Measurements from ENCODE around the gene RPS15. TPM values are rescaled to one million over a fixed set of nuclear protein-coding genes. Genes with fewer than 3 reads are reported as not detected.

The RPS15 gene
- total and polyA plus RNA-seq, 9 of the 15 experiments (the other 6 are each of a cell fraction or from before 2014, with no cell fraction given), result 605 to 2,791 (median 957) TPM

DNA sequence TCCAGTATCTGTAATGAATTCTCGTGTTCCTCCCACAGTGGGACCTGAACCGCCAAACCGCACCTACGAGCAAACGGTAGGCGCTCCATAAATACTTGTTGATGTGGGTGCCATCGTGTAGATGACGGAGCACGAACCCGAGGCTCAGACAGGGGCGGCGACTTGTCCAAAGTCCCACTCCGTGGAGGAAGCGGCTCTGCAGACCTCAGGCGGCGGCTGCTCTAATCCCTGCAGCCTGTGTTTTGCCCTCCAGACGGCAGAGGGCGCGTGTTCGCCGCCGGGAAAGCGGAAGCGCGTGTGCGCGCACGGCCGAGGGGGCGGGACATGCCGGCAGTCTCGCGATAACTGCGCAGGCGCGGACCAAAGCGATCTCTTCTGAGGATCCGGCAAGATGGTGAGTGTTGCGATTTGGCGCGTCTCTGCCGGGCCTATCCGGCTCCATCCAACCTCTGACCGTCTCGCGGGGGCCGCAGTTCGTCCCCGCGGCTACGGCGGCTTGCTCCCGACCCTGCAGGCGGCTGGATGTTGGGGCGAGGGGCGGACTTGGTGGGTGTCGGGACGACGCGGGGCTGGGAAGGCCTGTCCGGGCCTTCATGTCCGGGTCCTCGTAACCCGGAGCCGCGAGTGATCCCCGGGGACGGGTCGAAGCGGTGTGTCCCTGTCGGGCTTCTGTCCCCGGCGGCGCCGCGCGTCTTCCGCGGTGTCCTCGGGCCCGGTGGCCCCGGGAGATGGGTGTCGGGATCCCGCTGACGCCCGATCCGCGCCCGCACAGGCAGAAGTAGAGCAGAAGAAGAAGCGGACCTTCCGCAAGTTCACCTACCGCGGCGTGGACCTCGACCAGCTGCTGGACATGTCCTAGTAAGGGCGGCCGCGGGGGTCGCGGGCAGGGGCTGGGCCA, at the start of gene RPS15 (continued):
- TF ChIP-seq, protein P1, sequence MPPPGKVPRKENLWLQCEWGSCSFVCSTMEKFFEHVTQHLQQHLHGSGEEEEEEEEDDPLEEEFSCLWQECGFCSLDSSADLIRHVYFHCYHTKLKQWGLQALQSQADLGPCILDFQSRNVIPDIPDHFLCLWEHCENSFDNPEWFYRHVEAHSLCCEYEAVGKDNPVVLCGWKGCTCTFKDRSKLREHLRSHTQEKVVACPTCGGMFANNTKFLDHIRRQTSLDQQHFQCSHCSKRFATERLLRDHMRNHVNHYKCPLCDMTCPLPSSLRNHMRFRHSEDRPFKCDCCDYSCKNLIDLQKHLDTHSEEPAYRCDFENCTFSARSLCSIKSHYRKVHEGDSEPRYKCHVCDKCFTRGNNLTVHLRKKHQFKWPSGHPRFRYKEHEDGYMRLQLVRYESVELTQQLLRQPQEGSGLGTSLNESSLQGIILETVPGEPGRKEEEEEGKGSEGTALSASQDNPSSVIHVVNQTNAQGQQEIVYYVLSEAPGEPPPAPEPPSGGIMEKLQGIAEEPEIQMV (tag; conservative IDR thresholded peaks at IDR 0.05; ENCODE audit: low read depth), result peak; percentile 80
- peak; percentile 85 for TF ChIP-seq CBX1 (IDR thresholded peaks at IDR 0.05; ENCODE audit: low read depth)
- TF ChIP-seq, protein P2, sequence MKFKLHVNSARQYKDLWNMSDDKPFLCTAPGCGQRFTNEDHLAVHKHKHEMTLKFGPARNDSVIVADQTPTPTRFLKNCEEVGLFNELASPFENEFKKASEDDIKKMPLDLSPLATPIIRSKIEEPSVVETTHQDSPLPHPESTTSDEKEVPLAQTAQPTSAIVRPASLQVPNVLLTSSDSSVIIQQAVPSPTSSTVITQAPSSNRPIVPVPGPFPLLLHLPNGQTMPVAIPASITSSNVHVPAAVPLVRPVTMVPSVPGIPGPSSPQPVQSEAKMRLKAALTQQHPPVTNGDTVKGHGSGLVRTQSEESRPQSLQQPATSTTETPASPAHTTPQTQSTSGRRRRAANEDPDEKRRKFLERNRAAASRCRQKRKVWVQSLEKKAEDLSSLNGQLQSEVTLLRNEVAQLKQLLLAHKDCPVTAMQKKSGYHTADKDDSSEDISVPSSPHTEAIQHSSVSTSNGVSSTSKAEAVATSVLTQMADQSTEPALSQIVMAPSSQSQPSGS (CRISPR knock-in tag; IDR thresholded peaks at IDR 0.05), result no peak
- no peak for TF ChIP-seq SMARCC2 (IDR thresholded peaks at IDR 0.05; ENCODE audit: low read depth)
- TF ChIP-seq XRCC4 (IDR thresholded peaks at IDR 0.05; ENCODE audit: extremely low read depth, insufficient read depth, insufficient read length), result no peak
- TF ChIP-seq MED1 (CRISPR knock-in tag; IDR thresholded peaks at IDR 0.05; ENCODE audit: borderline replicate concordance), result no peak
- TF ChIP-seq, protein P3, sequence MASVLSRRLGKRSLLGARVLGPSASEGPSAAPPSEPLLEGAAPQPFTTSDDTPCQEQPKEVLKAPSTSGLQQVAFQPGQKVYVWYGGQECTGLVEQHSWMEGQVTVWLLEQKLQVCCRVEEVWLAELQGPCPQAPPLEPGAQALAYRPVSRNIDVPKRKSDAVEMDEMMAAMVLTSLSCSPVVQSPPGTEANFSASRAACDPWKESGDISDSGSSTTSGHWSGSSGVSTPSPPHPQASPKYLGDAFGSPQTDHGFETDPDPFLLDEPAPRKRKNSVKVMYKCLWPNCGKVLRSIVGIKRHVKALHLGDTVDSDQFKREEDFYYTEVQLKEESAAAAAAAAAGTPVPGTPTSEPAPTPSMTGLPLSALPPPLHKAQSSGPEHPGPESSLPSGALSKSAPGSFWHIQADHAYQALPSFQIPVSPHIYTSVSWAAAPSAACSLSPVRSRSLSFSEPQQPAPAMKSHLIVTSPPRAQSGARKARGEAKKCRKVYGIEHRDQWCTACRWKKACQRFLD (CRISPR knock-in tag; IDR thresholded peaks at IDR 0.05), result no peak
- TF ChIP-seq PRPF4 (IDR thresholded peaks at IDR 0.05; ENCODE audit: insufficient read depth, low read depth, low read length, poor library complexity, severe bottlenecking), result peak; percentile 85
- peak; percentile 79; the same call in 1 of the 2 replicates for TF ChIP-seq RNF2 (IDR thresholded peaks at IDR 0.05)
- 0 out of 2 replicates have a peak, but pooled peaks have one; percentile 42 for TF ChIP-seq ZNF165 (CRISPR knock-in tag; IDR thresholded peaks at IDR 0.05; ENCODE audit: borderline replicate concordance)
- no peak for TF ChIP-seq ZNF764 (CRISPR knock-in tag; IDR thresholded peaks at IDR 0.05; ENCODE audit: low read depth)
- TF ChIP-seq ZNF121 (CRISPR knock-in tag; conservative IDR thresholded peaks at IDR 0.05), result no peak
- peak; percentile 91 for TF ChIP-seq RB1 (IDR thresholded peaks at IDR 0.05; ENCODE audit: low read depth)
- no peak for TF ChIP-seq COPS2 (conservative IDR thresholded peaks at IDR 0.05)
- TF ChIP-seq, protein P4, sequence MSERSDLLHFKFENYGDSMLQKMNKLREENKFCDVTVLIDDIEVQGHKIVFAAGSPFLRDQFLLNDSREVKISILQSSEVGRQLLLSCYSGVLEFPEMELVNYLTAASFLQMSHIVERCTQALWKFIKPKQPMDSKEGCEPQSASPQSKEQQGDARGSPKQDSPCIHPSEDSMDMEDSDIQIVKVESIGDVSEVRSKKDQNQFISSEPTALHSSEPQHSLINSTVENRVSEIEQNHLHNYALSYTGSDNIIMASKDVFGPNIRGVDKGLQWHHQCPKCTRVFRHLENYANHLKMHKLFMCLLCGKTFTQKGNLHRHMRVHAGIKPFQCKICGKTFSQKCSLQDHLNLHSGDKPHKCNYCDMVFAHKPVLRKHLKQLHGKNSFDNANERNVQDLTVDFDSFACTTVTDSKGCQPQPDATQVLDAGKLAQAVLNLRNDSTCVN (CRISPR knock-in tag; IDR thresholded peaks at IDR 0.05), result peak; percentile 55; the same call in 1 of the 2 replicates
- no peak for TF ChIP-seq ZNF232 (CRISPR knock-in tag; IDR thresholded peaks at IDR 0.05)
- TF ChIP-seq RBM17 (IDR thresholded peaks at IDR 0.05; ENCODE audit: borderline replicate concordance, low read depth, low read length), result no peak
- peak; percentile 92 for TF ChIP-seq MBD2 (IDR thresholded peaks at IDR 0.05; ENCODE audit: borderline replicate concordance, low read depth)
- peak; percentile 95 for TF ChIP-seq MYC (IDR thresholded peaks at IDR 0.05; ENCODE audit: low read depth, low read length)
- peak; percentile 97; the same call in 1 of the 2 replicates for TF ChIP-seq MYC (CRISPR knock-in tag; IDR thresholded peaks at IDR 0.05; ENCODE audit: borderline replicate concordance, low read depth)

All from K562 (cell line).